Testis (tissue), 2 donors: ENCODE measurements around the gene CACNA1I.

ENCODE experiments used
- CTCF ChIP-seq, 3 experiments: fragments of 450-650 bp in 2 of 3; fragments of 200-600 bp in 1 of 3; sonication (generic) in 1 of 3; IDR thresholded peaks; one replicate each; pipeline ENCODE4 v1.5.1; 2016 to 2019; ENCODE audit warnings: antibody characterized with exemption in 3 of 3, mild to moderate bottlenecking in 2 of 3, moderate library complexity in 1 of 3
- POLR2A ChIP-seq: fragments of 450-650 bp; IDR thresholded peaks from one replicate; pipeline ENCODE4 v1.6.1; 2017; ENCODE audit warnings: antibody characterized with exemption, mild to moderate bottlenecking, moderate library complexity

DNA sequence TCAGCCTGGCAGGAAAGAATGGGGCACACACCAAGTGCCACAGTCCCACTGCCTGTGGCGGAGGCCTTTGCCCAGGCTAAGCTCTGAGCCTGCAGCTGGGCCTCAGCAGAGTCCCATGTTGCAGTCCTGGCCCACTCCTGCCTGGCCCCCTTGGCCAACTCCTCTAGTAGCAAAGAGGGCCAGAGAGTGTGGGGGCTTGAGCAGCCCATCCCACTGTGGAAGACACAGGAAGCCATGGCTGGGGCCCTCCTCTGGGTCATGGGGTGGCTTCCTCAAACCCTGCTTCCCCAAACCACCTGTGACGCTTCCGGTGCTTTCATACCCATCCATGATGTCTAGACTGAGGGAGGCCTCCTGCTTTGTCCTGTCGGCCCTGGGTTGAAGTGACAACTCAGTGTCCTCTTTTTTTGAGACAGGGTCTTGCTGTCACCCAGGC lies 43.8 kb upstream of the CACNA1I start:
- no peak for TF ChIP-seq CTCF (IDR thresholded peaks at IDR 0.05)
- no peak for TF ChIP-seq POLR2A
